HG02840 (cell line): ENCODE measurements around the gene ZBTB12.
"Not testable (repeated sequence)": the region's sequence is repeated elsewhere in the genome, so short reads cannot be mapped to it uniquely, and the experiment has no call there.

Source experiments
- ATAC-seq: cut with Tn5 transposase; IDR thresholded peaks from one replicate; pipeline ENCODE4 v1.9.1; 2021; ENCODE audit warnings: mild to moderate bottlenecking, moderate library complexity, moderate number of reproducible peaks; ENCODE audit not compliant: unreplicated experiment, low FRiP score

ZBTB12 gene

GRCh38 chr6:31901953-31902643 is at the start of gene ZBTB12:
Gene ZBTB12, minus strand, starts transcription at chr6:31902086. Its CDS starts 781 bp downstream, at chr6:31901305.
- ATAC-seq, result peak; percentile 35

GRCh38 chr6:31949926-31950548 is 48.2 kb upstream of the ZBTB12 start:
- ATAC-seq, result no peak

- ATAC-seq, result no peak
Measured at GRCh38 chr6:31948753-31949413, 47.0 kb upstream of the ZBTB12 start.

- ATAC-seq, result no peak
Measured at GRCh38 chr6:31948306-31948705, 46.4 kb upstream of the ZBTB12 start.

- ATAC-seq, result no peak
Measured at GRCh38 chr6:31947864-31948263, 46.0 kb upstream of the ZBTB12 start.

- no peak for ATAC-seq
Measured at GRCh38 chr6:31947070-31947675, 45.3 kb upstream of the ZBTB12 start.

- no peak for ATAC-seq
Measured at GRCh38 chr6:31946370-31946885, 44.5 kb upstream of the ZBTB12 start.

GRCh38 chr6:31945507-31946369 is 43.9 kb upstream of the ZBTB12 start, which contains the start of gene CFB:
Gene CFB, plus strand, starts transcription at chr6:31946095. Its CDS starts 127 bp downstream, at chr6:31946222.
- no peak for ATAC-seq

GRCh38 chr6:31945154-31945506 is 43.2 kb upstream of the ZBTB12 start:
- no peak for ATAC-seq

- ATAC-seq, result no peak
Measured at GRCh38 chr6:31943742-31944141, 41.9 kb upstream of the ZBTB12 start.

GRCh38 chr6:31940256-31940664 is 38.4 kb upstream of the ZBTB12 start:
- ATAC-seq, result no peak

- no peak for ATAC-seq
Measured at GRCh38 chr6:31935823-31936222, 33.9 kb upstream of the ZBTB12 start.

- ATAC-seq, result no peak
Measured at GRCh38 chr6:31935021-31935420, 33.1 kb upstream of the ZBTB12 start.

- ATAC-seq, result no peak
Measured at GRCh38 chr6:31933537-31933936, 31.7 kb upstream of the ZBTB12 start.

GRCh38 chr6:31932137-31932536 is 30.3 kb upstream of the ZBTB12 start:
- not testable (repeated sequence) for ATAC-seq

- no peak for ATAC-seq
Measured at GRCh38 chr6:31930962-31931361, 29.1 kb upstream of the ZBTB12 start.

- no peak for ATAC-seq
Measured at GRCh38 chr6:31928672-31928939, 26.7 kb upstream of the ZBTB12 start.

- no peak for ATAC-seq
Measured at GRCh38 chr6:31927863-31928671, 26.2 kb upstream of the ZBTB12 start.

GRCh38 chr6:31927242-31927862 is 25.5 kb upstream of the ZBTB12 start, which contains the start of gene C2:
Gene C2, plus strand, starts transcription at chr6:31927717. Its CDS starts 36 bp downstream, at chr6:31927753.
- ATAC-seq, result no peak
